Measurements from ENCODE around the gene NT5C2.

The NT5C2 gene

GRCh38 chr10:103111918-103112877, 80.9 kb downstream of the NT5C2 start:
- no peak for DNase-seq (ENCODE audit: insufficient read length, low spot score)
- FAIRE-seq = peak; percentile 64
- no peak for TF ChIP-seq PAX5 (IDR thresholded peaks at IDR 0.05; ENCODE audit: insufficient read depth, low read length, severe bottlenecking)
- TF ChIP-seq POLR2AphosphoS5 (IDR thresholded peaks at IDR 0.05; ENCODE audit: low read depth, low read length) = no peak
- TF ChIP-seq SPI1 (IDR thresholded peaks at IDR 0.05; ENCODE audit: low read depth, low read length) = no peak
- TF ChIP-seq POU2F2 (IDR thresholded peaks at IDR 0.05; ENCODE audit: low read depth, low read length) = no peak
- TF ChIP-seq TAF1 (IDR thresholded peaks at IDR 0.05; ENCODE audit: low read depth, low read length) = no peak

- DNase-seq (ENCODE audit: insufficient read length, low spot score) (no peak), FAIRE-seq (peak; percentile 87)
- no peak for TF ChIP-seq SPI1 (IDR thresholded peaks at IDR 0.05; ENCODE audit: low read depth, low read length)
- TF ChIP-seq TAF1 (IDR thresholded peaks at IDR 0.05; ENCODE audit: low read depth, low read length) = no peak
- no peak for TF ChIP-seq POLR2A (IDR thresholded peaks at IDR 0.05; ENCODE audit: low read depth, low read length)
- TF ChIP-seq POLR2AphosphoS5 (IDR thresholded peaks at IDR 0.05; ENCODE audit: low read depth, low read length) = no peak
- TF ChIP-seq PAX5 (IDR thresholded peaks at IDR 0.05; ENCODE audit: insufficient read depth, low read length, severe bottlenecking) = no peak
- TF ChIP-seq POU2F2 (IDR thresholded peaks at IDR 0.05; ENCODE audit: low read depth, low read length) = no peak
Measured at GRCh38 chr10:103111031-103111917, 81.8 kb downstream of the NT5C2 start.

- FAIRE-seq (peak; percentile 5), DNase-seq (ENCODE audit: insufficient read length, low spot score) (no peak)
- TF ChIP-seq TAF1 (IDR thresholded peaks at IDR 0.05; ENCODE audit: low read depth, low read length) = no peak
- no peak for TF ChIP-seq SPI1 (IDR thresholded peaks at IDR 0.05; ENCODE audit: low read depth, low read length)
- no peak for TF ChIP-seq POLR2A (IDR thresholded peaks at IDR 0.05; ENCODE audit: low read depth, low read length)
- no peak for TF ChIP-seq POU2F2 (IDR thresholded peaks at IDR 0.05; ENCODE audit: low read depth, low read length)
- no peak for TF ChIP-seq PAX5 (IDR thresholded peaks at IDR 0.05; ENCODE audit: insufficient read depth, low read length, severe bottlenecking)
- TF ChIP-seq POLR2AphosphoS5 (IDR thresholded peaks at IDR 0.05; ENCODE audit: low read depth, low read length) = no peak
Measured at GRCh38 chr10:103110407-103110806, 82.7 kb downstream of the NT5C2 start.

- FAIRE-seq (no peak), DNase-seq (ENCODE audit: insufficient read length, low spot score) (no peak)
- TF ChIP-seq POU2F2 (IDR thresholded peaks at IDR 0.05; ENCODE audit: low read depth, low read length) = no peak
- TF ChIP-seq POLR2AphosphoS5 (IDR thresholded peaks at IDR 0.05; ENCODE audit: low read depth, low read length) = no peak
- TF ChIP-seq PAX5 (IDR thresholded peaks at IDR 0.05; ENCODE audit: insufficient read depth, low read length, severe bottlenecking) = no peak
- no peak for TF ChIP-seq POLR2A (IDR thresholded peaks at IDR 0.05; ENCODE audit: low read depth, low read length)
- no peak for TF ChIP-seq TAF1 (IDR thresholded peaks at IDR 0.05; ENCODE audit: low read depth, low read length)
- no peak for TF ChIP-seq SPI1 (IDR thresholded peaks at IDR 0.05; ENCODE audit: low read depth, low read length)
Measured at GRCh38 chr10:103109821-103110220, 83.3 kb downstream of the NT5C2 start.

- no peak for TF ChIP-seq POLR2A (IDR thresholded peaks at IDR 0.05; ENCODE audit: low read depth, low read length)
- TF ChIP-seq PAX5 (IDR thresholded peaks at IDR 0.05; ENCODE audit: insufficient read depth, low read length, severe bottlenecking) = no peak
- DNase-seq (ENCODE audit: insufficient read length, low spot score) (no peak), FAIRE-seq (no peak)
Measured at GRCh38 chr10:103106539-103106938, 86.5 kb downstream of the NT5C2 start.

GRCh38 chr10:103105462-103105861, 87.6 kb downstream of the NT5C2 start:
- FAIRE-seq (no peak), DNase-seq (ENCODE audit: insufficient read length, low spot score) (no peak)
- TF ChIP-seq TAF1 (IDR thresholded peaks at IDR 0.05; ENCODE audit: low read depth, low read length) = no peak
- no peak for TF ChIP-seq POU2F2 (IDR thresholded peaks at IDR 0.05; ENCODE audit: low read depth, low read length)
- no peak for TF ChIP-seq PAX5 (IDR thresholded peaks at IDR 0.05; ENCODE audit: insufficient read depth, low read length, severe bottlenecking)
- TF ChIP-seq SPI1 (IDR thresholded peaks at IDR 0.05; ENCODE audit: low read depth, low read length) = no peak
- TF ChIP-seq POLR2A (IDR thresholded peaks at IDR 0.05; ENCODE audit: low read depth, low read length) = no peak
- TF ChIP-seq POLR2AphosphoS5 (IDR thresholded peaks at IDR 0.05; ENCODE audit: low read depth, low read length) = no peak

GRCh38 chr10:103104721-103105120, 88.4 kb downstream of the NT5C2 start:
- FAIRE-seq (no peak), DNase-seq (ENCODE audit: insufficient read length, low spot score) (no peak)
- no peak for TF ChIP-seq TAF1 (IDR thresholded peaks at IDR 0.05; ENCODE audit: low read depth, low read length)
- no peak for TF ChIP-seq PAX5 (IDR thresholded peaks at IDR 0.05; ENCODE audit: insufficient read depth, low read length, severe bottlenecking)
- no peak for TF ChIP-seq POLR2AphosphoS5 (IDR thresholded peaks at IDR 0.05; ENCODE audit: low read depth, low read length)
- TF ChIP-seq SPI1 (IDR thresholded peaks at IDR 0.05; ENCODE audit: low read depth, low read length) = no peak
- TF ChIP-seq POU2F2 (IDR thresholded peaks at IDR 0.05; ENCODE audit: low read depth, low read length) = no peak
- TF ChIP-seq POLR2A (IDR thresholded peaks at IDR 0.05; ENCODE audit: low read depth, low read length) = no peak

- no peak for TF ChIP-seq POLR2A (IDR thresholded peaks at IDR 0.05; ENCODE audit: low read depth, low read length)
- no peak for TF ChIP-seq POU2F2 (IDR thresholded peaks at IDR 0.05; ENCODE audit: low read depth, low read length)
- no peak for TF ChIP-seq PAX5 (IDR thresholded peaks at IDR 0.05; ENCODE audit: insufficient read depth, low read length, severe bottlenecking)
- TF ChIP-seq POLR2AphosphoS5 (IDR thresholded peaks at IDR 0.05; ENCODE audit: low read depth, low read length) = no peak
- TF ChIP-seq SPI1 (IDR thresholded peaks at IDR 0.05; ENCODE audit: low read depth, low read length) = no peak
- no peak for TF ChIP-seq TAF1 (IDR thresholded peaks at IDR 0.05; ENCODE audit: low read depth, low read length)
- FAIRE-seq = no peak
- DNase-seq (ENCODE audit: insufficient read length, low spot score) = no peak
Measured at GRCh38 chr10:103103989-103104388, 89.1 kb downstream of the NT5C2 start.

- TF ChIP-seq SPI1 (IDR thresholded peaks at IDR 0.05; ENCODE audit: low read depth, low read length) (no peak), TAF1 (IDR thresholded peaks at IDR 0.05; ENCODE audit: low read depth, low read length) (no peak), PAX5 (IDR thresholded peaks at IDR 0.05; ENCODE audit: insufficient read depth, low read length, severe bottlenecking) (no peak), POLR2AphosphoS5 (IDR thresholded peaks at IDR 0.05; ENCODE audit: low read depth, low read length) (no peak), POLR2A (IDR thresholded peaks at IDR 0.05; ENCODE audit: low read depth, low read length) (no peak), POU2F2 (IDR thresholded peaks at IDR 0.05; ENCODE audit: low read depth, low read length) (no peak)
- DNase-seq (ENCODE audit: insufficient read length, low spot score) (no peak), FAIRE-seq (peak; percentile 33)
Measured at GRCh38 chr10:103102195-103102594, 90.9 kb downstream of the NT5C2 start.
